ENCODE data around the gene F2RL3. TPM values are rescaled to one million over a fixed set of nuclear protein-coding genes. Genes with fewer than 3 reads are reported as not detected.

Gene F2RL3
- total and polyA plus RNA-seq, 9 of the 15 experiments (the other 6 are each of a cell fraction or from before 2014, with no cell fraction given): 1.4 to 27.6 (median 11.9) TPM

GRCh38 chr19:16897856-16898161 is 9.0 kb downstream of the F2RL3 start:
- Histone ChIP-seq H2AFZ (ENCODE audit: low read depth, low read length) (peak overlapping the region; percentile 91), H3K36me3 (ENCODE audit: control insufficient read depth, insufficient read depth, low read length) (0 out of 3 replicates have a peak, but pooled peaks cover 1% of the 10 kb centered on the region), H4K20me1 (replicated peaks; ENCODE audit: control insufficient read depth, insufficient read depth, low read length) (no peaks in the 10 kb centered on the region), H3K4me1 (replicated peaks in 1 of 2; ENCODE audit: control insufficient read depth in 2 of 2, insufficient read depth in 2 of 2, low read length in 2 of 2) (peaks cover 9 to 60% of the 10 kb centered on the region in 2 experiments; a peak in 4 of 5 replicates), H3K4me3 (peak overlapping the region; percentile 71), H3K27ac (ENCODE audit: extremely low read depth, low read depth, low read length) (peak overlapping the region; percentile 88), H3K27me3 (ENCODE audit: control insufficient read depth in 2 of 2, insufficient read depth in 2 of 2, low read length in 2 of 2) (peaks cover 0 to 5% of the 10 kb centered on the region in 2 experiments; a peak in 2 of 5 replicates), H3K9me3 (replicated peaks; ENCODE audit: control insufficient read depth, insufficient read depth, low read depth, low read length) (no peaks in the 10 kb centered on the region), H3K4me2 (ENCODE audit: insufficient read depth, low read length) (peak overlapping the region; percentile 76), H3K9me1 (ENCODE audit: control insufficient read depth, insufficient read depth, low read length) (no peaks in the 10 kb centered on the region), H3K79me2 (ENCODE audit: control insufficient read depth, insufficient read depth, low read length) (peaks cover 3% of the 10 kb centered on the region; the same call in 2 of the 3 replicates), H3K9ac (ENCODE audit: insufficient read depth in 1 of 2, low read depth in 2 of 2, low read length in 2 of 2) (peak overlapping the region; percentile 65 to 92)
- intact Hi-C loops (cut with micrococcal nuclease): loop anchor here (2.0 to 5.0 kb wide), 3 partner anchors 127 to 394 kb away; no protein-coding TSS in a partner anchor
- FAIRE-seq: no peak
- POLR2A ChIA-PET: no interaction called here
- in situ Hi-C loops (cut with MboI): no loop called here
- CTCF ChIA-PET (ENCODE audit: low intra/inter-chr PET ratio): interaction anchor here (3.3 kb wide), 1 partner anchor 127 kb away, joined by 21 read pairs; no protein-coding TSS in a partner anchor
- BruUV-seq (replicated peaks): TSS peak; percentile 23
- 4% methylated on average over 20 of the region's 30 CpGs for WGBS (ENCODE audit: insufficient coverage, low coverage, missing lambda C conversion rate)
- no peak for DNase-seq (ENCODE audit: extremely low read depth in 1 of 4, low spot score in 3 of 4)
- no peak for ATAC-seq
- no peak for TF ChIP-seq ATF1 (CRISPR knock-in tag; IDR thresholded peaks at IDR 0.05)
- peak; percentile 79 for TF ChIP-seq ATF1 (tag; IDR thresholded peaks at IDR 0.05)
- TF ChIP-seq RBFOX2 (IDR thresholded peaks at IDR 0.05; ENCODE audit: low read depth, low read length): peak; percentile 55; the same call in 1 of the 2 replicates
- TF ChIP-seq YBX1 (IDR thresholded peaks at IDR 0.05): no peak
- 0 out of 4 replicates have a peak, but pooled peaks of 1 of the 2 experiments have one; percentile 43 for TF ChIP-seq ZNF639 (CRISPR knock-in tag; conservative IDR thresholded peaks at IDR 0.05 in 1 of 2, IDR thresholded peaks at IDR 0.05 in 1 of 2)
- TF ChIP-seq ASH1L (IDR thresholded peaks at IDR 0.05; ENCODE audit: borderline replicate concordance, low read depth, partially characterized antibody): no peak
- no peak for TF ChIP-seq ARID3A (IDR thresholded peaks at IDR 0.05; ENCODE audit: borderline replicate concordance, low read depth, low read length)
- 0 out of 2 replicates have a peak, but pooled peaks have one; percentile 43 for TF ChIP-seq LARP7 (IDR thresholded peaks at IDR 0.05)
- TF ChIP-seq, protein P1, sequence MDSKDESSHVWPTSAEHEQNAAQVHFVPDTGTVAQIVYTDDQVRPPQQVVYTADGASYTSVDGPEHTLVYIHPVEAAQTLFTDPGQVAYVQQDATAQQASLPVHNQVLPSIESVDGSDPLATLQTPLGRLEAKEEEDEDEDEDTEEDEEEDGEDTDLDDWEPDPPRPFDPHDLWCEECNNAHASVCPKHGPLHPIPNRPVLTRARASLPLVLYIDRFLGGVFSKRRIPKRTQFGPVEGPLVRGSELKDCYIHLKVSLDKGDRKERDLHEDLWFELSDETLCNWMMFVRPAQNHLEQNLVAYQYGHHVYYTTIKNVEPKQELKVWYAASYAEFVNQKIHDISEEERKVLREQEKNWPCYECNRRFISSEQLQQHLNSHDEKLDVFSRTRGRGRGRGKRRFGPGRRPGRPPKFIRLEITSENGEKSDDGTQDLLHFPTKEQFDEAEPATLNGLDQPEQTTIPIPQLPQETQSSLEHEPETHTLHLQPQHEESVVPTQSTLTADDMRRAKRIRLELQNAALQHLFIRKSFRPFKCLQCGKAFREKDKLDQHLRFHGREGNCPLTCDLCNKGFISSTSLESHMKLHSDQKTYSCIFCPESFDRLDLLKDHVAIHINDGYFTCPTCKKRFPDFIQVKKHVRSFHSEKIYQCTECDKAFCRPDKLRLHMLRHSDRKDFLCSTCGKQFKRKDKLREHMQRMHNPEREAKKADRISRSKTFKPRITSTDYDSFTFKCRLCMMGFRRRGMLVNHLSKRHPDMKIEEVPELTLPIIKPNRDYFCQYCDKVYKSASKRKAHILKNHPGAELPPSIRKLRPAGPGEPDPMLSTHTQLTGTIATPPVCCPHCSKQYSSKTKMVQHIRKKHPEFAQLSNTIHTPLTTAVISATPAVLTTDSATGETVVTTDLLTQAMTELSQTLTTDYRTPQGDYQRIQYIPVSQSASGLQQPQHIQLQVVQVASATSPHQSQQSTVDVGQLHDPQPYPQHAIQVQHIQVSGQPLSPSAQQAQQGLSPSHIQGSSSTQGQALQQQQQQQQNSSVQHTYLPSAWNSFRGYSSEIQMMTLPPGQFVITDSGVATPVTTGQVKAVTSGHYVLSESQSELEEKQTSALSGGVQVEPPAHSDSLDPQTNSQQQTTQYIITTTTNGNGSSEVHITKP (IDR thresholded peaks at IDR 0.05; ENCODE audit: partially characterized antibody): no peak
- TF ChIP-seq SUPT5H (IDR thresholded peaks at IDR 0.05): 0 out of 2 replicates have a peak, but pooled peaks have one; percentile 50
